CD4-positive, alpha-beta T cell treated with Interleukin-21 for 1 hour (primary cell): ENCODE measurements around the gene SSH2.

ENCODE experiments used
- DNase-seq: peaks from one replicate; pipeline ENCODE4 v3.0.0-alpha.2; 2020

Gene SSH2

DNA sequence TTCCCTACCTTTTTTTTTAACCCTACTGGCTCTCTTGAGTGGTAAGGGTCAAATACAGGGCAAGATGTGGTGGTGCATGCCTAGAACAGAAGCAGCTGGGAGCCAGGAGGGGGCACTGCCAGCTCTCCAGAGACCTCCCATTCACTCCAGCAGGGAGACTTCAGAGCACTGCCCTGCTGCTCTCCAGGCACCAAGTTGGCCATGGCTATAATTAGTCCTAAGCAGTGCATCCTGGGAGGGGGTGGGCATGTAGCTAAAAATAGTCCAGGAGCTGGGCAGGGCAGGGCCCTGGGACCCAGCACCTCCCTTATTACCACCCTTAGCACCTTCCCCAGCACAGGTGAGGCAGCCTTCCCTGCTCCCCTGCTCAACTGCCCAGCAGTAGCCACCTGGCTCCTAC is 310.8 kb downstream of the SSH2 start:
- DNase-seq, result no peak

DNA sequence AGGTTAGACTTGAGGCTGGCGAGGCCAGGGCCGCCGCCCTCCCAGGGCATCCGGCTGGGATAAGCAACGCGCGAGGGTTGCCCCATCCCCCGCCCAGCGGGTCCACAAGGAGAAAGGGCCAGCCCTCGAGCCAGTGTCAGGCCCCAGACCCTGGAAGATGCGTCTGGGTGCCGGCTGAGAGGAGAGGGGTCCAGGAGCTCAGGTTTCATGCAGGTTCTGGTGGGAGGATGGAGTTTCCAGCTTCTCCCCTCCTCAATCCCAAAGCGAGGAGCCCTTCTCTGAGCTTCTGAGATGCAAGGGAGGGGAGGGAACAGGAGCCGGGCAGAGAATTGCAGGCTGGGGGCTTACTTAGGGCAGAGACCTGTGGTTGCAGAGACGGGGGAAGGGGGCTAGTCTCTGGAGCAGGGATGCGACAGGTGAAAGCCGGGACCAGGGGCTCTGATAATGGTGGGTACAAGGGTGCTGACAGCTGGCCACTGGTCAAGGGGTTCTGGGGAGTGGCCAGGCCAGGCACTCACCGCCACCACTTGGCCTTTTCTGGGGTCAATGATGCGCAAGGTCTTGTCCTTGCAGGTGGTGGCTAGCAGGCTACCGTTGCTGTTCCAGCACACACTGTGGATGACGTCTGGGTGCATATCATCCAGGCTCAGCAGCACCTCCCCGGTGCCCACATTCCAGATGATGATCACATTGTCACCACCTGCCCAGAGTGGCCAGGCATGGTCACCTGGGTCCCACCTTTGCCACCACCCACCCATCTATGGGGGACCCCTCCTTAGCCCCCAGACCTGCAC is 311.6 kb downstream of the SSH2 start:
- DNase-seq, result no peak

DNA sequence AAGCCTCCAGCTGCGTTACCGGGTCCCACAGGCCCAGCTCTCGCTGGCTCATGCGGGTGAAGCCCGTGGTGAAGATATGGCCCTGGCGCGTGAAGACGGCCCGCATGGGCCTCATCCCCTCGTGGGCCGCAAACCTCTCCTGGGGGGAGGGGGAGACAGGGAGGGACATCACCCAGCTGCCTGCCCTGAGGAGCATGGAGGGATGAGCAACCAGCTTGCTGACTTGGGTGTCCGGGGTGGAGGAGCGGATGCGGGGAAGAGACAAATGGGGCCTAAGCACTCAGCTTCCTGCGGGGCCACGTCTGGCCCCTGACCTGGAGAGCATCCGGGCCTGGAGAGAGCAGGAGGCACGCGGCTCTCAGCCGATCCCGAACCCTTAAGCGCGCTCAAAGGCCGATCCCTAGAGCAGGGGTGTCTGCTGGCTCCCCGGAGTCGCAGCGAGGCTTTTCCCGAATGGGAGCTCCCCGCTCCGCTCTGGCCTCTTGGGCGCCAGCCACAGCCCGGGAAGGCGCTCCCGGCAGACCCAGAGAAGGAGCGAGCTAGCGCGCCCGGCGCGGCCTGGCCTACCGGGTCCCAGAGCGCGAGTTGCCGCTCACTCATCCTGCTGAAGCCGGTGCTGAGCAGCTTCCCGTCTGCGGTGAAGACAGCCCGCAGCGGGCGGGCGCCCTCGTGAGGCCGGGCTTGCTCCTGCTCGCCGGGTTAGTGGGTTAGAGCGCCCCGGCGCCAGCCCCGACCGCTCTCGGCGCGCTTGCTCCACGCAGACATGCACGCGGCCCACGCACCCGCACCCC is 312.4 kb downstream of the SSH2 start:
- peak; percentile 88 for DNase-seq

DNA sequence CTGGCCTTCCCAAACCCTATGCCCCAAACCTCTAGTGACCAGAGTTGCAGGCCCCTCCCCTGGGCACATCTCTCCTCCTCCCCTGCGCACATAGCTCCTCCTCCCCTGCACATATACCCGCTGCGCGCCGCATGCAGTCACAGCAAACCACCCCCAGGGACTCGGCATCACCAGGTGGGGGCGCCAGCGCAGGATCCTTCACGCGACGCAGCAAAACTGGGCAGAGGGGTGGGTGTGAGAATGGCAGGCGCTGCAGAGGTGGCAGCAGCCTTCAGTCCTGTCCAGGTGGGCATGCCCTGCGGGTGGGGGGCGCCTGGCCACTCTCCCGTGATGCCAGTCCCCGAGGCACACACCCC is 312.9 kb downstream of the SSH2 start:
- peak; percentile 93 for DNase-seq

DNA sequence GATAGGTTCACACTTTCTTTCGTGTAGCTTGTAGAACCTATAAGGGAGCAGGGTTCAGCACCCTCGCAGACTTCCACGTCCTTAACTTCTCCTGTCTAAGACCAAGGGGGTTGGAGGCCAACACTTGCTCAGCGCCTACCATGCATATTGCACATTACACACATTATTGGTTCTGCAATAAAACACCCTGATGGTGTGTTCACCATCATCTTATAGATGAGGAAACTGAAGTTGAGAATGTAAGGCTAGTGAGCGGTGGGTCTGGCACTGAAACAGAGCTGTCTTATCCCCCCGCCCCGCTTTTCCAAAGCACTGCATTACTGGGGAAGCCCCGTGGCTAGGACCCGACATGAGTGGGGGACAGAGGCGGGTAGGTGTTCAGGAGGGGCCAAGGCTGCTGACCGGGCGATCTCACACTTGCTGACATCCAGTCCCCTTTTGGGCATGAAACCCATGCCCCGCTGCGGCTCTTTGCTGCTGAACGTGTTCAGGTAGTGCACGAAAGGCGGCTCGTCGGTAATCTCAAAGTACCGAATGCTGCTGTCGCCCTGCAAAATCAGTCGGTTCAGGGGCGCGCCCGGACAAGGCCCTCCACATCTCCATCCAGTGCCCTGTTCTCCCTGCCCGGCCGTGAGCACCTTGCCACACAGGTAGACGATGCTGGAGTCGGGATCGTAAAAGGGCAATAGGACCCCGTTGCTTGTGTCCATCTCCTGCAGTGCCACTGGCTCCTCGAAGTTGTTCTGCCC is 313.6 kb downstream of the SSH2 start:
- no peak for DNase-seq

DNA sequence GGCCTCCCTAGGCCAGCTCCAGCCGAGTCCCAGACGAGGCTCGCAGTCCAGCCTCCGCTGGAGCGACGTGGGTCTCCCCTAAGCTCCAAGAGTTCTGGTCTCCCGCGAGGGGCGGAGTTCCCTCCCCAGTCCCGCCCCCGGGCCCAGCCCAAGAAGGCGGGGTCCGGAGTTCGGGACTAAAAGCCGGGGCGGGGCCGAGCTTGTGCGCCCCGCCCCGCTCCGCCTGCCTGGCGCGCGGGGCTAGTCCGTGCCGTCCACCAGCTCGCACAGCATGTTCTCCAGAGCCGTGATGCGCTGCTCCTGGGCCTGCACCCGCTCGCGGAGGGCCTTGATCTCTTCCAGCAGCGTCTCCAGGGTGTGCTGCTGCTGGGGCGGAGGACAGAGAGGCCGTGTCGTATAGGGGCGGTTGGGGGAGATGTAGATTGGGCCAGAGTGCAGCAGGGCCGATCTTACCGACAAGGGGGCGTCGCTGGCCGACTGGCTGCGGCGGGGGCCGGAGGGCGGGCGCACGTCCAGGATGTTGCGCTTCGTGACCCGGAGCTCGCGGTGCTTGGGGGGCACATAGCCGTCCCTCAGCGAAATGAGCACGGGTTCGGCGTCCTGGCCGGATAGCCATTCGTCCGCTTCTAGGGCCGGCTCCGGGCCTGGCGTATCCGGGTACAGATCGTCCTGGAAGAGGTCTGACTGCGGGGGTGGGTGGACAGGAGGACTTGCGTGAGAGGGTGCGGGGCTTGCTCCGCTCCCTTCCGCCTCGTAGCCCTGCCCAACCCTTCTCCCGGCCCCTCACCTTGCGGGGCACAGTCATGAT is 314.3 kb downstream of the SSH2 start:
- DNase-seq, result peak; percentile 89

DNA sequence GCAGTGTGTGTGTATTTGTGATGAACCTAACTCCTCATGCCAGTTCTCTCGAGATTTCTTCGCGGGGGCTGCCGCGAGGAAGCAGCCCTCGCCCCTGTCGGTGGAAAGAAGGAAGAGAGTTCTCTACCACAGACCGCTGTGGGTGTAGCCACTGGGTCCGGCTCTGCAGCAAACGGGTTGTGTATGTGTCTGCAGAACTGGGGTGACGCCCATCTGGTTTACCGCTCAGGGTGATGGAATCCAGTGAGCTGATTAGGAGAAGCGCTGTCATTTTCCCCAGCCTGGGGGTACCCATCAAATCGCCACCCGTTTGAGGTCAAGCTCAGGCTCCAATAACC is 315.0 kb downstream of the SSH2 start:
- DNase-seq, result peak; percentile 81

GRCh38 chr17:29614349-29615047 is 315.5 kb downstream of the SSH2 start:
- DNase-seq, result no peak

DNA sequence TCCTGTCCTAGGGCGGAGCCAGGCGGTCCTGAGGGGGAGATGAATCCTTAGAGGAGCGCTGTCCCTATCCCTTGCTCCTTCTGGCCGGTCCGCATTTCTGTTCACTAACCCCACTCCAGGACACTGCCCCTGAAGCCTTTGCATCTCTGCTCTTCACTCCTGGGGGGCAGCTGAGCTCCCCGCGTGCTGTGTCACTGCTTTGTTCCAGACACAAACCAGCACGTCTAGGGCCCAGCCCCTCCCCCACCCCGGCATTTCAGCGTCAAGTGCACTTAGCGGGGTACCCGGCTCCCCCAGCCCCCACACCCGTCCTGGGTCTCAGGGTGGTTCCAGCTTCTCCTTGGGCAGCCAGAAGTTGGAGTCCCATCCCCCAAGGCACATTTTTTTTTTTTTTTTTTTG is 316.2 kb downstream of the SSH2 start:
- DNase-seq, result no peak

- DNase-seq, result peak; percentile 93
Measured at GRCh38 chr17:29613352-29613837, 316.6 kb downstream of the SSH2 start.

GRCh38 chr17:29612404-29613280 is 317.4 kb downstream of the SSH2 start:
- DNase-seq, result no peak

- no peak for DNase-seq
Measured at GRCh38 chr17:29612094-29612403, 318.0 kb downstream of the SSH2 start.

- DNase-seq, result no peak
Measured at GRCh38 chr17:29611351-29612093, 318.5 kb downstream of the SSH2 start.

DNA sequence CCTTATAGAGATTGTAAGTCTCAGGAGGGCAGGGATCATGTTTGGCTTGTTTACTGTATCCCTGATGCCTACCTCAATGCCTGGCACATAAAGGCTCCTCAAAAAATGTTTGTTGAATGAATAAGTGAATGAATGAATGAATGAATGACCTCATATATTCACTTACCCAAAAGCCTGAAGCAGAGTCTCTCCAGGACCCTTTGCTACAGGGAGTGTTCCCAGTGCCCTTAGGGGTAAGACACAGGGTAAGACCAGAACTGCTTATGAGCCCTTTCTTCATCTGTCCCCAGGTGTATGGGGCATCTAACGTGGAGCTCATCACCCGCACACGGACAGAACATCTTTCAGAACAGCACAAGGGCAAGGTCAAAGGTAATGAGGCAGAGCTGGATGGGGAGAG is 319.6 kb downstream of the SSH2 start:
- no peak for DNase-seq

GRCh38 chr17:29608986-29609385 is 321.0 kb downstream of the SSH2 start:
- DNase-seq, result no peak

GRCh38 chr17:29607557-29608195 is 322.4 kb downstream of the SSH2 start:
- DNase-seq, result no peak

DNA sequence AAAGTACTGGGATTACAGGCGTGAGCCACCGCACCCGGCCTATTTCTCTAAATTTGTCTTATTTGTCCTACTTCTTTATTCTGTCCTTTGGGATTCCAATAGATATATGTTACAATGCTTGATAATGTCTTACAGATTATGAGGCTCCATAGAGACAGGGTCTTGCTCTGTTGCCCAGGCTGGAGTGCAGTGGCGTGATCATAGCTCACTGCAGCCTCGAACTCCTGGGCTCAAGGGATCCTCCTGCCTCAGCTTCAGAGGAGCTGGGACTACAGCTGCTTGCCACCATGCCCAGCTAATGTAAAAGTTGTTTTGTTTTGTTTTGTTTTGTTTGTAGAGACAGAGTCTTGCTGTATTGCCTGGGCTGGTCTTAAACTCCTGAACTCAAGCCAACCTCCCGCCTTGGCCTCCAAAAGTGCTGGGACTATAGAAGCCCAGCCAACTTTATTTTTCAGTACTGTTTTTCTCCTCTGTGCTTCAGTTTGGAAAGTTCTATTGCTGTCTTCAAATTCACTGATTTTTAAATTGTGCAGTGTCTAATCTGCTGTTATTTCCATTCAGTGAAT is 326.8 kb downstream of the SSH2 start:
- no peak for DNase-seq

GRCh38 chr17:29597361-29598172 is 332.5 kb downstream of the SSH2 start:
- DNase-seq, result no peak

GRCh38 chr17:29596811-29597210 is 333.2 kb downstream of the SSH2 start:
- DNase-seq, result no peak
